Measurements from ENCODE around the gene NCK2. TPM values are rescaled to one million over a fixed set of nuclear protein-coding genes. Genes with fewer than 3 reads are reported as not detected.

NCK2 gene
- polyA plus RNA-seq, 1 of the 3 experiments (the other 2 are of a cell fraction): 42.8 TPM

- peaks cover 0 to 17% of the 10 kb centered on the region in 2 experiments; a peak in 2 of 4 replicates for H3K4me1 ChIP-seq (ENCODE audit: control insufficient read depth in 1 of 2, insufficient read depth in 2 of 2, low read depth in 1 of 2, low read length in 1 of 2)
- H2AFZ ChIP-seq (ENCODE audit: low read depth): no peak overlapping the region
- no peak overlapping the region for H3K9ac ChIP-seq
- ChIA-PET POLR2A (no interaction called here), CTCF (interaction anchor here (1.6 kb wide), 1 partner anchor 12 kb away, joined by 4 read pairs; no protein-coding TSS in a partner anchor)
- H3K27ac ChIP-seq (ENCODE audit: low read depth in 2 of 2, low read length in 1 of 2): no peak overlapping the region
- WGBS (ENCODE audit: low lambda C conversion rate): 91% methylated on average over 10 of the region's 10 CpGs
- H3K9me3 ChIP-seq: no peaks in the 10 kb centered on the region
- TF ChIP-seq YY1 (IDR thresholded peaks at IDR 0.05; ENCODE audit: low read depth): no peak
- TF ChIP-seq, protein P1, sequence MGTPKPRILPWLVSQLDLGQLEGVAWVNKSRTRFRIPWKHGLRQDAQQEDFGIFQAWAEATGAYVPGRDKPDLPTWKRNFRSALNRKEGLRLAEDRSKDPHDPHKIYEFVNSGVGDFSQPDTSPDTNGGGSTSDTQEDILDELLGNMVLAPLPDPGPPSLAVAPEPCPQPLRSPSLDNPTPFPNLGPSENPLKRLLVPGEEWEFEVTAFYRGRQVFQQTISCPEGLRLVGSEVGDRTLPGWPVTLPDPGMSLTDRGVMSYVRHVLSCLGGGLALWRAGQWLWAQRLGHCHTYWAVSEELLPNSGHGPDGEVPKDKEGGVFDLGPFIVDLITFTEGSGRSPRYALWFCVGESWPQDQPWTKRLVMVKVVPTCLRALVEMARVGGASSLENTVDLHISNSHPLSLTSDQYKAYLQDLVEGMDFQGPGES (IDR thresholded peaks at IDR 0.05; ENCODE audit: low read depth, low read length): no peak
- TF ChIP-seq JUND (IDR thresholded peaks at IDR 0.05): no peak
- TF ChIP-seq FOSL2 (IDR thresholded peaks at IDR 0.05; ENCODE audit: borderline replicate concordance, low read depth): no peak
- TF ChIP-seq RCOR1 (IDR thresholded peaks at IDR 0.05; ENCODE audit: low read length): no peak
- TF ChIP-seq, protein P2, sequence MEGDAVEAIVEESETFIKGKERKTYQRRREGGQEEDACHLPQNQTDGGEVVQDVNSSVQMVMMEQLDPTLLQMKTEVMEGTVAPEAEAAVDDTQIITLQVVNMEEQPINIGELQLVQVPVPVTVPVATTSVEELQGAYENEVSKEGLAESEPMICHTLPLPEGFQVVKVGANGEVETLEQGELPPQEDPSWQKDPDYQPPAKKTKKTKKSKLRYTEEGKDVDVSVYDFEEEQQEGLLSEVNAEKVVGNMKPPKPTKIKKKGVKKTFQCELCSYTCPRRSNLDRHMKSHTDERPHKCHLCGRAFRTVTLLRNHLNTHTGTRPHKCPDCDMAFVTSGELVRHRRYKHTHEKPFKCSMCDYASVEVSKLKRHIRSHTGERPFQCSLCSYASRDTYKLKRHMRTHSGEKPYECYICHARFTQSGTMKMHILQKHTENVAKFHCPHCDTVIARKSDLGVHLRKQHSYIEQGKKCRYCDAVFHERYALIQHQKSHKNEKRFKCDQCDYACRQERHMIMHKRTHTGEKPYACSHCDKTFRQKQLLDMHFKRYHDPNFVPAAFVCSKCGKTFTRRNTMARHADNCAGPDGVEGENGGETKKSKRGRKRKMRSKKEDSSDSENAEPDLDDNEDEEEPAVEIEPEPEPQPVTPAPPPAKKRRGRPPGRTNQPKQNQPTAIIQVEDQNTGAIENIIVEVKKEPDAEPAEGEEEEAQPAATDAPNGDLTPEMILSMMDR (IDR thresholded peaks at IDR 0.05): no peak
- TF ChIP-seq ELF1 (IDR thresholded peaks at IDR 0.05): no peak
- TF ChIP-seq TCF12 (IDR thresholded peaks at IDR 0.05): no peak
- no peaks in the 10 kb centered on the region for H3K27me3 ChIP-seq (ENCODE audit: insufficient read depth)
- no peak overlapping the region for H3K4me3 ChIP-seq (ENCODE audit: low read depth in 2 of 2, low read length in 1 of 2)
- no peak overlapping the region for H3K4me2 ChIP-seq
- peaks cover 17% of the 10 kb centered on the region; the same call in 1 of the 2 replicates for H4K20me1 ChIP-seq (ENCODE audit: insufficient read depth)
- no peaks in the 10 kb centered on the region for H3F3A ChIP-seq (replicated peaks; ENCODE audit: insufficient read depth)
- H3K79me2 ChIP-seq (ENCODE audit: insufficient read depth): peaks cover 25% of the 10 kb centered on the region; the same call in 1 of the 2 replicates
- no peak for DNase-seq
- H3K36me3 ChIP-seq (replicated peaks in 1 of 2; ENCODE audit: control insufficient read depth in 1 of 2, insufficient read depth in 2 of 2, low read length in 1 of 2): peaks cover 0 to 8% of the 10 kb centered on the region in 2 experiments
- H3K9me2 ChIP-seq: no peaks in the 10 kb centered on the region
These were observed 137.6 kb downstream of the NCK2 start for GRCh38 chr2:105882341-105882740.

DNA sequence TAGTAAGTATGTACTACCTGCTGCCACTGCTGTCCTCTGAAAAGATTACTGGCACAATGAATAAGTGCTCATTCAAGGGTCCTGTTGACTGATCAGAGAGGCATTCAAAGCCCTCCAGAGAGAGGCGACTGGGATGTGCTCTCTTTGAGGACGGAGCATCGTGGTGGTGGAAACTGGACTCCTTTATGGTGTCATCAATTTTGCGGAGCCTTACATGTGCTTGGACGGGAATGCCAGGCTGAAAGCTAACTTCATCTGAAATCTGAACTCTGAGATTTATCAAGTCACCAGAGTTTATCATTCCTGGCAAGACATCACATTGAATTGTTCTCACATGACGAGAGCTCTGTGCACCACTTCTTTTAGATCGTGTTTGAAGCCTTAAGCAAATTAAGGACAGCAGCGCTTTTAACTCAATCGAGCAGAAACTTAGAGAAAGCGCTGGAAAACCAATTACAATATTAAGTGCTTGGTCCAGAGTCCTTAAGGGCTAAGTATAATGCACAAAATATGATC is 138.3 kb downstream of the NCK2 start:
- Histone ChIP-seq H3K79me2 (ENCODE audit: insufficient read depth) (peaks cover 27% of the 10 kb centered on the region; the same call in 1 of the 2 replicates), H3K9me3 (no peaks in the 10 kb centered on the region), H3K9ac (no peak overlapping the region), H3K4me2 (no peak overlapping the region), H2AFZ (ENCODE audit: low read depth) (no peak overlapping the region), H4K20me1 (ENCODE audit: insufficient read depth) (peaks cover 17% of the 10 kb centered on the region; the same call in 1 of the 2 replicates), H3K27me3 (ENCODE audit: insufficient read depth) (no peaks in the 10 kb centered on the region), H3F3A (replicated peaks; ENCODE audit: insufficient read depth) (no peaks in the 10 kb centered on the region), H3K36me3 (replicated peaks in 1 of 2; ENCODE audit: control insufficient read depth in 1 of 2, insufficient read depth in 2 of 2, low read length in 1 of 2) (peaks cover 0 to 8% of the 10 kb centered on the region in 2 experiments), H3K9me2 (no peaks in the 10 kb centered on the region), H3K27ac (ENCODE audit: low read depth in 2 of 2, low read length in 1 of 2) (no peak overlapping the region), H3K4me3 (ENCODE audit: low read depth in 2 of 2, low read length in 1 of 2) (no peak overlapping the region), H3K4me1 (ENCODE audit: control insufficient read depth in 1 of 2, insufficient read depth in 2 of 2, low read depth in 1 of 2, low read length in 1 of 2) (peaks cover 0 to 14% of the 10 kb centered on the region in 2 experiments; a peak in 2 of 4 replicates)
- TF ChIP-seq GATA2 (CRISPR knock-in tag; IDR thresholded peaks at IDR 0.05) (no peak), MAX (IDR thresholded peaks at IDR 0.05; ENCODE audit: low read depth) (no peak), MXI1 (IDR thresholded peaks at IDR 0.05; ENCODE audit: low read depth, low read length) (no peak), GABPA (IDR thresholded peaks at IDR 0.05; ENCODE audit: low read depth) (no peak), EP300 (IDR thresholded peaks at IDR 0.05; ENCODE audit: borderline replicate concordance in 1 of 2, low read depth in 1 of 2, low read length in 1 of 2) (no peak), YY1 (IDR thresholded peaks at IDR 0.05; ENCODE audit: low read depth) (no peak), SMC3 (IDR thresholded peaks at IDR 0.05; ENCODE audit: low read depth, low read length) (no peak), NRF1 (IDR thresholded peaks at IDR 0.05; ENCODE audit: low read depth, low read length) (no peak)
- TF ChIP-seq, protein P1 (IDR thresholded peaks at IDR 0.05; ENCODE audit: low read depth, low read length): no peak
- WGBS (ENCODE audit: low lambda C conversion rate): 96% methylated on average over 10 of the region's 10 CpGs
- ChIA-PET POLR2A (no interaction called here), CTCF (interaction anchor here (1.6 kb wide), 1 partner anchor 12 kb away, joined by 4 read pairs; no protein-coding TSS in a partner anchor)
- no peak for DNase-seq

Data from SK-N-SH (cell line).